ENCODE results near the gene AMN.

Gene AMN

GRCh38 chr14:102927878-102928411 is 5.5 kb downstream of the AMN start:
- no peak for DNase-seq (ENCODE audit: low read depth in 2 of 3, low spot score in 1 of 3)

- DNase-seq (ENCODE audit: low read depth in 2 of 3, low spot score in 1 of 3), result peak; percentile 17 to 42 (median 27)
These were observed 6.2 kb downstream of the AMN start for GRCh38 chr14:102928412-102929240.

- no peak for DNase-seq (ENCODE audit: low read depth in 2 of 3, low spot score in 1 of 3)
These were observed 7.0 kb downstream of the AMN start for GRCh38 chr14:102929241-102930137.

GRCh38 chr14:102930138-102930752 is 7.8 kb downstream of the AMN start:
- DNase-seq (ENCODE audit: low read depth in 2 of 3, low spot score in 1 of 3), result no peak

GRCh38 chr14:102930753-102931579 is 8.5 kb downstream of the AMN start:
- DNase-seq (ENCODE audit: low read depth in 2 of 3, low spot score in 1 of 3), result no peak

- no peak for DNase-seq (ENCODE audit: low read depth in 2 of 3, low spot score in 1 of 3)
These were observed 9.3 kb downstream of the AMN start for GRCh38 chr14:102931580-102932285.

GRCh38 chr14:102932484-102933248 is 10.2 kb downstream of the AMN start:
- DNase-seq (ENCODE audit: low read depth in 2 of 3, low spot score in 1 of 3), result no peak

- no peak for DNase-seq (ENCODE audit: low read depth in 2 of 3, low spot score in 1 of 3)
These were observed 11.3 kb downstream of the AMN start for GRCh38 chr14:102933618-102934231.

GRCh38 chr14:102935756-102936155 is 13.3 kb downstream of the AMN start:
- no peak for DNase-seq (ENCODE audit: low read depth in 2 of 3, low spot score in 1 of 3)

GRCh38 chr14:102937331-102938175 is 15.1 kb downstream of the AMN start:
- no peak for DNase-seq (ENCODE audit: low read depth in 2 of 3, low spot score in 1 of 3)

- DNase-seq (ENCODE audit: low read depth in 2 of 3, low spot score in 1 of 3), result no peak
These were observed 15.7 kb downstream of the AMN start for GRCh38 chr14:102938191-102938590.

GRCh38 chr14:102939329-102939728 is 16.9 kb downstream of the AMN start:
- DNase-seq (ENCODE audit: low read depth in 2 of 3, low spot score in 1 of 3), result no peak

GRCh38 chr14:102939820-102940561 is 17.5 kb downstream of the AMN start:
- DNase-seq (ENCODE audit: low read depth in 2 of 3, low spot score in 1 of 3), result no peak

GRCh38 chr14:102940729-102941362 is 18.4 kb downstream of the AMN start:
- DNase-seq (ENCODE audit: low read depth in 2 of 3, low spot score in 1 of 3), result no peak

GRCh38 chr14:102941419-102942011 is 19.1 kb downstream of the AMN start:
- no peak for DNase-seq (ENCODE audit: low read depth in 2 of 3, low spot score in 1 of 3)

- DNase-seq (ENCODE audit: low read depth in 2 of 3, low spot score in 1 of 3), result no peak
These were observed 19.6 kb downstream of the AMN start for GRCh38 chr14:102942069-102942468.

Measured in stimulated activated CD4-positive, alpha-beta T cell treated with anti-CD3 and anti-CD28 coated beads, Interleukin-12 subunit alpha, Interleukin-12 subunit beta, amount 100 ng/mL, for 48 hours (primary cell).